Trophoblast cell (in vitro differentiated cells and primary cell): Measurements from ENCODE around the gene ACAA1.

Experiments
- DNase-seq, 2 donors: peaks; one replicate each; pipeline ENCODE4 v3.0.0-alpha.2; 2016
- H2AFZ ChIP-seq: 2 replicates; pipeline ENCODE4 v1.6.1; 2013; ENCODE audit warnings: low read length, moderate library complexity, mild to moderate bottlenecking; ENCODE audit not compliant: insufficient read depth, poor library complexity
- H2AK5ac ChIP-seq: 2 replicates; pipeline ENCODE4 v1.6.1; 2013; ENCODE audit warnings: mild to moderate bottlenecking, low read length
- H2BK120ac ChIP-seq: 2 replicates; pipeline ENCODE4 v1.6.1; 2013; ENCODE audit warnings: low read length, mild to moderate bottlenecking, moderate library complexity; ENCODE audit not compliant: insufficient read depth, poor library complexity
- H2BK12ac ChIP-seq: 2 replicates; pipeline ENCODE4 v1.6.1; 2013; ENCODE audit warnings: mild to moderate bottlenecking, low read length, moderate library complexity
- H2BK5ac ChIP-seq: 2 replicates; pipeline ENCODE4 v1.6.1; 2013; ENCODE audit warnings: low read length, low read depth, moderate library complexity, mild to moderate bottlenecking; ENCODE audit not compliant: poor library complexity
- H3K14ac ChIP-seq: 2 replicates; pipeline ENCODE4 v1.6.1; 2013; ENCODE audit warnings: mild to moderate bottlenecking, low read length
- H3K18ac ChIP-seq: 2 replicates; pipeline ENCODE4 v1.6.1; 2013; ENCODE audit warnings: mild to moderate bottlenecking, low read length
- H3K23ac ChIP-seq: 2 replicates; pipeline ENCODE4 v1.6.1; 2013; ENCODE audit warnings: low read length
- H3K27ac ChIP-seq: 2 replicates; pipeline ENCODE4 v1.5.1; 2013; ENCODE audit warnings: low read depth, mild to moderate bottlenecking, inconsistent platforms, low read length, moderate library complexity
- H3K27me3 ChIP-seq: 2 replicates; pipeline ENCODE4 v1.6.1; 2013; ENCODE audit warnings: inconsistent platforms, mild to moderate bottlenecking, low read length, moderate library complexity; ENCODE audit not compliant: insufficient read depth
- H3K36me3 ChIP-seq, 2 experiments: 1 replicate in 1 of 2; 2 replicates in 1 of 2; pipeline ENCODE4 v1.6.1; 2013; ENCODE audit warnings: low read length in 2 of 2, mild to moderate bottlenecking in 2 of 2, moderate library complexity in 1 of 2; ENCODE audit not compliant: insufficient read depth in 2 of 2, control insufficient read depth in 1 of 2
- H3K4ac ChIP-seq: 2 replicates; pipeline ENCODE4 v1.6.1; 2013; ENCODE audit warnings: low read depth, mild to moderate bottlenecking, low read length, moderate library complexity
- H3K4me1 ChIP-seq, 2 experiments: 1 replicate in 1 of 2; 2 replicates in 1 of 2; pipeline ENCODE4 v1.6.1; 2013; ENCODE audit warnings: low read length in 2 of 2, mild to moderate bottlenecking in 2 of 2, moderate library complexity in 1 of 2; ENCODE audit not compliant: insufficient read depth in 2 of 2, control insufficient read depth in 1 of 2
- H3K4me2 ChIP-seq: 2 replicates; pipeline ENCODE4 v1.6.1; 2013; ENCODE audit warnings: inconsistent platforms, mild to moderate bottlenecking, low read length, moderate library complexity
- H3K4me3 ChIP-seq: 2 replicates; pipeline ENCODE4 v1.5.1; 2013; ENCODE audit warnings: mild to moderate bottlenecking, low read depth, low read length, inconsistent platforms
- H3K79me1 ChIP-seq: one replicate; pipeline ENCODE4 v1.6.1; 2013; ENCODE audit warnings: low read length
- H3K79me2 ChIP-seq: 2 replicates; pipeline ENCODE4 v1.6.1; 2013; ENCODE audit warnings: low read length, mild to moderate bottlenecking; ENCODE audit not compliant: control insufficient read depth, insufficient read depth, poor library complexity
- H3K9ac ChIP-seq: 2 replicates; pipeline ENCODE4 v1.6.1; 2013; ENCODE audit warnings: mild to moderate bottlenecking, low read length
- H3K9me3 ChIP-seq: 2 replicates; pipeline ENCODE4 v1.6.1; 2013; ENCODE audit warnings: low read depth, mild to moderate bottlenecking, control low read depth, inconsistent platforms, low read length; ENCODE audit not compliant: insufficient read depth
- H4K12ac ChIP-seq: 2 replicates; pipeline ENCODE4 v1.6.1; 2013; ENCODE audit warnings: low read depth, mild to moderate bottlenecking, low read length, moderate library complexity
- H4K8ac ChIP-seq: 2 replicates; pipeline ENCODE4 v1.6.1; 2013; ENCODE audit warnings: low read depth, mild to moderate bottlenecking, low read length, moderate library complexity
- H4K91ac ChIP-seq: one replicate; pipeline ENCODE4 v1.6.1; 2013; ENCODE audit warnings: low read depth, mild to moderate bottlenecking, low read length, moderate library complexity
- WGBS: extraction: QIAGEN DNeasy Blood & Tissue Kit; methylation state at CpG from one replicate; pipeline ENCODE4 v1.1.7; 2013; ENCODE audit warnings: missing lambda C conversion rate; ENCODE audit not compliant: insufficient read length, insufficient coverage; ENCODE audit errors: extremely low coverage; 5-methylcytosine and 5-hydroxymethylcytosine counted together

The ACAA1 gene

GRCh38 chr3:38125305-38126120, 11.4 kb downstream of the ACAA1 start:
- H2BK5ac ChIP-seq = no peak overlapping the region
- H4K8ac ChIP-seq = no peak overlapping the region
- H3K27ac ChIP-seq = no peak overlapping the region
- no peak overlapping the region for H2BK120ac ChIP-seq
- DNase-seq = no peak
- H3K18ac ChIP-seq = no peak overlapping the region
- peaks cover 65 to 78% of the 10 kb centered on the region in 2 experiments for H3K36me3 ChIP-seq
- no peak overlapping the region for H3K4me2 ChIP-seq
- H3K9me3 ChIP-seq = no peaks in the 10 kb centered on the region
- no peak overlapping the region for H3K9ac ChIP-seq
- no peak overlapping the region for H4K12ac ChIP-seq
- no peak overlapping the region for H4K91ac ChIP-seq
- no peak overlapping the region for H2BK12ac ChIP-seq
- H3K14ac ChIP-seq = no peak overlapping the region
- H2AFZ ChIP-seq = no peak overlapping the region
- no peak overlapping the region for H3K4me3 ChIP-seq
- H3K79me2 ChIP-seq = no peaks in the 10 kb centered on the region
- no peaks in the 10 kb centered on the region for H3K79me1 ChIP-seq
- WGBS = no CpG with 5 or more reads among the region's 11 CpGs
- no peaks in the 10 kb centered on the region for H3K27me3 ChIP-seq
- H2AK5ac ChIP-seq = no peak overlapping the region
- H3K4ac ChIP-seq = no peak overlapping the region
- H3K23ac ChIP-seq = no peak overlapping the region
- no peaks in the 10 kb centered on the region for H3K4me1 ChIP-seq

- DNase-seq = no peak
- Histone ChIP-seq H3K4me2 (no peak overlapping the region), H3K36me3 (peaks cover 68 to 79% of the 10 kb centered on the region in 2 experiments), H2BK120ac (no peak overlapping the region), H3K18ac (no peak overlapping the region), H3K4me3 (no peak overlapping the region), H3K14ac (no peak overlapping the region), H2AK5ac (no peak overlapping the region), H3K9me3 (peaks cover 3% of the 10 kb centered on the region), H3K27ac (no peak overlapping the region), H2BK5ac (no peak overlapping the region), H2AFZ (no peak overlapping the region), H3K4ac (no peak overlapping the region), H4K8ac (no peak overlapping the region), H3K23ac (no peak overlapping the region), H3K79me1 (no peaks in the 10 kb centered on the region), H2BK12ac (no peak overlapping the region), H4K91ac (no peak overlapping the region), H3K79me2 (no peaks in the 10 kb centered on the region), H4K12ac (no peak overlapping the region), H3K9ac (no peak overlapping the region), H3K4me1 (no peaks in the 10 kb centered on the region), H3K27me3 (no peaks in the 10 kb centered on the region)
- no CpG with 5 or more reads among the region's 7 CpGs for whole genome bisulfite sequencing
Observed at GRCh38 chr3:38124324-38125122, 12.4 kb downstream of the ACAA1 start.

DNA sequence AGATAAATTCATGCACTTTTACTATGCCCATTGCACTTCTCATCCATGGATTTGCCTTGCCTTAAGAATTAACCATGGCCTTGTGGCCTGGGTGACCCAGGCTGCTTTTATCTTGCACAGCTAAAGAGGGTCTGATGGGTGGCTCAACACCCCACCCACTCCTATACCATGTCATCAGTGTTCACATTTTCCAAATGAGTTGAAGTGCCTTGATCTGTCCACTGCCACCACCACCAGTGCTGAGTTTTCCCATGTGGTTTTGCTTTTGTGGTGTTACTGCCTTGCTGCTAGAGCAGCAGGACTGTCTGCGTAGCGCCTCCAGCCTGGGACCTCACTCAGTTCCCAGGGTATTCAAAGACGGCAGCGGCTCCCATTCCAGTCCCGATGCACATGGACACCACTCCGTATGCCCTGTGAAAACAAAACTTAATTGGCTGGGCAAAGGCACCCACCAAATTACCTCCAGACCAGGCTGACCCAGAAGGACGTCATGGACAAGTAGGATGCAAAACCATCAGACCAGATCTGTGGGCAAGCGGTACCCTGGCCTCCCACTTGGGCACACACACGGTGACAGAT, 14.1 kb downstream of the ACAA1 start:
- no peak overlapping the region for H2AFZ ChIP-seq

DNA sequence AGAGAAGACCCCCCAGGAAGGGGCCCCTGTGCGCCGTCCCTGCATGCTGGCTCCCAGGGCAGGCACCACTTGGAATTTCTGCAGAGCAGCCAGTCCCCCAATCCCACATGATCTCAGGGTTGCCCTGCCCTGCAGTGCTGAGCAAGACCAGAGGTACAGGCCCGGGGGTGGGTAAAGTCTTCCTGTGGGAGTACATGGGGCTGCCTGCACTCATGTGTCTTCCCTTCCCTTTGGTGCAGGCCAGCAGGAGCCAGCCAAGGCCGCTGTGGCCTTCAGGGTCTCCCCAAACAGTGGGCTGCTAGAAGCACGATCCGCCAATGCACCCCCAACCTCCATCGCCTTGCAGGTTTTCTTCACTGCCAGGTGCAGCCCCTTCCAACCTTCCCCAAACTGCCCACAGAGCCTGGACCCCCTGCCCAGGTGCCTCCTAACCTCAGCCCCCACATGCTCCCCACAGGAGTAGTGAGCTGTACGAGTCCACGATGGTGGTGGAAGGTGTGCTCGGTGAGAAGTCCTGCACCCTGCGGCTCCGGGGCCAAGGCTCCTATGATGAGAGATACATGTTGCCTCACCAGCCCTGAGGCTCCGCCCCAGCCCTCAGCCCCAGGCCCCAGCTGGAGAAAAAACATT, 15.0 kb downstream of the ACAA1 start:
- no peak overlapping the region for H4K91ac ChIP-seq
- H2AK5ac ChIP-seq = no peak overlapping the region
- no peak overlapping the region for H2BK12ac ChIP-seq
- H3K9ac ChIP-seq = no peak overlapping the region
- H3K79me2 ChIP-seq = no peaks in the 10 kb centered on the region
- no peak overlapping the region for H2AFZ ChIP-seq
- H3K4me3 ChIP-seq = no peak overlapping the region
- no peak overlapping the region for H2BK5ac ChIP-seq
- no peak overlapping the region for H3K27ac ChIP-seq
- H3K9me3 ChIP-seq = peaks cover 3% of the 10 kb centered on the region
- no CpG with 5 or more reads among the region's 13 CpGs for WGBS
- H3K27me3 ChIP-seq = no peaks in the 10 kb centered on the region
- no peak overlapping the region for H2BK120ac ChIP-seq
- H3K23ac ChIP-seq = no peak overlapping the region
- no peak overlapping the region for H3K4me2 ChIP-seq
- peaks cover 46 to 56% of the 10 kb centered on the region in 2 experiments for H3K36me3 ChIP-seq
- no peak overlapping the region for H3K4ac ChIP-seq
- H4K8ac ChIP-seq = no peak overlapping the region
- H3K4me1 ChIP-seq = no peaks in the 10 kb centered on the region
- H3K14ac ChIP-seq = no peak overlapping the region
- no peak overlapping the region for H3K18ac ChIP-seq
- no peak for DNase-seq
- no peak overlapping the region for H4K12ac ChIP-seq
- H3K79me1 ChIP-seq = no peaks in the 10 kb centered on the region

More for the DNA sequence above, 14.1 kb downstream of the ACAA1 start:
- H3K27ac ChIP-seq = no peak overlapping the region
- H3K23ac ChIP-seq = no peak overlapping the region
- H3K4me2 ChIP-seq = no peak overlapping the region
- H4K91ac ChIP-seq = no peak overlapping the region
- peaks cover 3% of the 10 kb centered on the region for H3K9me3 ChIP-seq
- no peak for DNase-seq
- no peak overlapping the region for H3K4me3 ChIP-seq
- H2AK5ac ChIP-seq = no peak overlapping the region
- no peaks in the 10 kb centered on the region for H3K4me1 ChIP-seq
- H3K18ac ChIP-seq = no peak overlapping the region
- H2BK5ac ChIP-seq = no peak overlapping the region
- no peak overlapping the region for H4K12ac ChIP-seq
- no peaks in the 10 kb centered on the region for H3K79me1 ChIP-seq
- H3K9ac ChIP-seq = no peak overlapping the region
- WGBS = no CpG with 5 or more reads among the region's 9 CpGs
- no peaks in the 10 kb centered on the region for H3K79me2 ChIP-seq
- no peak overlapping the region for H2BK12ac ChIP-seq
- peaks cover 54 to 65% of the 10 kb centered on the region in 2 experiments for H3K36me3 ChIP-seq
- no peak overlapping the region for H4K8ac ChIP-seq
- no peak overlapping the region for H2BK120ac ChIP-seq
- no peak overlapping the region for H3K4ac ChIP-seq
- no peak overlapping the region for H3K14ac ChIP-seq
- no peaks in the 10 kb centered on the region for H3K27me3 ChIP-seq
